NCI-H2227 (cell line): ENCODE measurements around the gene GUCY1A2.

Experiments used
- DNase-seq: peaks from one replicate; lab custom pipeline; 2025; ENCODE audit not compliant: unreplicated experiment; lab: John Stamatoyannopoulos, UW

The GUCY1A2 gene

DNA sequence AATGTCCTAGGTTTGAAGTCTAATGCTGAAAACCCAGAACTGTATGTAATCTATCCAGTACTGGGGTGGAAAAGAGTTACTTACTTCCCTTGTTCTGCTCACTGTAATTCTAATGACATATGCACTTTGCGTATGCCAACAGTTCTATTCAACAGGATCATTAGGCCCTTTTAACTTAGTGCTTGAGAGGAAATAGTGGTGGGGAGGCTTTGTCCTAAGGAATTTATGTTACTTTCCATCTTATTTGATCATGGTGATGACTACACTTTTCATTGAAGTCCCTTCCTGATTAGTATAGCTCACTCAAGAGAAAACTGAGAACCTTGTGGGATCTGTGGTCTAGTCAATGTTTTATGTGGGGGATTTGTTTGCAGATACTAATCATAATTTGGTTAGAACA, 348.2 kb downstream of the GUCY1A2 start:
- DNase-seq = no peak

DNA sequence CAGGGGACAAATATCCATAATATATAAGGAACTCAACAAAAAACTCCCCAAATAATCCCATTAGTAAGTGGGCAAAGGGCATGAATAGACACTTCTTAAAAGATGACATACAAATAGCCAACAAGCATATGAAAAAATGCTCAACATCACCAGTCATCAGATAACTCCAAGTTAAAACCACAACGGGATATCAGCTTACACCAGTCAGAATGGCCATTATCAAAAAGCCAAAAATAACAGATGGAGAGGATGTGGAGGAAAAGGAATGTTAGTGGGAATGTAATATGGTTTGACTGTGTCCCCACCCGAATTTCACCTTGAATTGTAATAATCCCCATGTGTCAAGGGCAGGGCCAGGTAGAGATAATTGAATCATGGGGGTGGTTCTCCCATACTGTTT, 350.1 kb downstream of the GUCY1A2 start:
- DNase-seq = no peak

DNA sequence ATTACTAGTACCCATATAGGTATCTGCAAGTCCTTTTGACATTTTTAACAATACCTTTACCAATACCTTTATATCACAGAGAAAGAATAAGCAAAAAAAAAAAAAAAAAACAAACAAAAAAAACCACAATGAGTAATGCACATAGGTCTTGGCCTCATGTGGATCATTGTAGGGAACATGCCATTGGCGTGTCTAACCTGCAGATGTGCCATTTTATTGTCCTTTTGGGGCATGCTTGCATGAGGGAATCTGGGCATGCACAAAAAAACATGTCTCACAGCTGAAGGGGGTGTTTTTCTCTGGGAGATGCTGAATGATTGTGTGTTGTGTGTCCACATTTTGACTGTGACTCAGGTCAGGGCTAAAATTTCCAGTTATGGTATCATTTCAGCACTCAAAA, 361.6 kb downstream of the GUCY1A2 start:
- no peak for DNase-seq

DNA sequence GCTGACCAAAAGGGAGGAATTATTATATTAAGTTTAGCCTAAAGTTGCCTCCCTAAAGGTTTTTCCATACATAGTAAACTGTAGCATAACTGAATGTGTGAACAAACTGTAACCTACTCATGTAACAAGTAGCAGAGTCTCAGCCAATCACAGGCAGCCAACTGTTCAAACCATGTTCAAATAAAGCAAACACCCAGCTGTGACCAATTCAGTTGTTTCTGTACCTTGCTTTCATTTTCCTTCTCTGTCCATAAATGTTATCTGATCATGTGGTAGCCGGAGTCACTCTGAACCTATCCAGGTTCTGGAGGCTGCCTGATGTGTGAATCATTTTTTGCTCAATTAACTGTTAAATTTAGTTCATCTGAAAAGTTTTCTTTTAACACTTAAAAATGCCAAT, 373.5 kb downstream of the GUCY1A2 start:
- DNase-seq = no peak

DNA sequence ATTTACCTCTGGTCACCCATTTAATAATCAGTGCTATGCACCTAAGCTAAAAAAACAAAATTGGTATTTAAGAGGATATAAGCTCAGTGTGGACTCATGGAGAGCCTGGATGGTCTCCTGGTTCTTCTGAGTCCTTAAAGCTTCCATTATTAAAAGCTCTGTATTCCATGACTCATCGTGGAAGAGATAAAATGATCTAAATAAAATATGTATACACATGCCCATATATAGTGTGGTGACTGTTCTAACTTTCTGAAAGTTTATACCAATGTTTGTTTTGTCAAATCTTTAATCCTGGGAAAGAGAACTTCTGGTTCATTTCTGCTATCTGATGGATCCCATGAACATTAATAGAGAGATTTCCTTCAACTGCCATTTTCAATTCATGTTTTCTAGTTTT, 375.9 kb downstream of the GUCY1A2 start:
- DNase-seq = no peak

DNA sequence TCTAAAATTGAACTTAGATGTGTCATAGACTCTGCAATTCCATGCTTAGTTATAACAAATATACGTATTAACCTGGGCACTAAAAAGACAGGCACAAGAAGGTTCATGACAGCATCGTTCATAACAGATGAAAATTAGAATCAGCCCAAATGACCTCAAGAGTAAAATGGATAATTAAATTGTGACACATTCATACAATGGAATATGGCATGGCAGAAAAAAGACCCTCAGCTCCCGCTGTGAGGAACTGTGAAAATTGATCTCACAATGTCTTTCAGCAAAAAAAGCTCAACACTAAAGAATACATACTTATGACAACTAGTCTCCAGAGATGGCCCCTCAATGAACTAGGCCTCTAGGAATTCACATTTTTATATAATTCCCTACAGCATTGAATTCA, 386.0 kb downstream of the GUCY1A2 start:
- no peak for DNase-seq

DNA sequence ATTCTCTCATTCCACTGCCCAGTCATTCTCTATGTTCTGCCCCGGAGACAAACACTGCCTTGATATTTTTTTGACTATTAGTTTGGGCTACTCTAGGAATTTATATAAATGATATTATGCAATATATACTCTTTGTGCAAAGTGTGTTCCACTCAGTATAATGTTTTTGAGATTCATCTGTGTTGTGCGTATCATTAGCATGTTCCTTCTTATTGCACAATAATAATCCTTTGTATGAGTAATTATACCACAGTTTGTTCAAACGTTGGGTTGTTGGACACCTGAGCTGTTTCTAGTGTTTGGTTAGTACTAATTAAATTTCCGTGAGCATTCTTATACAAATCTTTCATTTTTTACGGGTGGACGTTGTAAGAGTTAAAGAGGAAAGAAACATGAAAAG, 390.6 kb downstream of the GUCY1A2 start:
- DNase-seq = no peak

DNA sequence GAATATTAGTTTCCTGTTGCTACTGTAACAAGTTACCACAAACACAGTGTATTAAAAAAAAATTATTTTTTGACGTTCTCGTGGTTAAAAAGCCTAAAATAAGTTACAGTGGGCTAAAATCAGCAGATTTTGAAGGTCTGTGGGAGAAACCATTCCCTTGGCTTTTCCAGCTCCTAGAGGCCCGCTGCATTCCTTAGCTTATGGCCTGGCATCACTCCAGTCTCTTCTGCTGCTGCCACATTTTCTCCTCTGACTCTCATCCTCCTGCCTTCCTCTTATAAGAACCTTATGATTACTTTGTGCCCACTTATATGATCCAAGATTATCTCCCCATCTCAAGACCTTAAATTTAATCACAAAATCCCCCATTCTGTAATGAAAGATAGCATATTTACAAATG, 392.7 kb downstream of the GUCY1A2 start:
- no peak for DNase-seq

DNA sequence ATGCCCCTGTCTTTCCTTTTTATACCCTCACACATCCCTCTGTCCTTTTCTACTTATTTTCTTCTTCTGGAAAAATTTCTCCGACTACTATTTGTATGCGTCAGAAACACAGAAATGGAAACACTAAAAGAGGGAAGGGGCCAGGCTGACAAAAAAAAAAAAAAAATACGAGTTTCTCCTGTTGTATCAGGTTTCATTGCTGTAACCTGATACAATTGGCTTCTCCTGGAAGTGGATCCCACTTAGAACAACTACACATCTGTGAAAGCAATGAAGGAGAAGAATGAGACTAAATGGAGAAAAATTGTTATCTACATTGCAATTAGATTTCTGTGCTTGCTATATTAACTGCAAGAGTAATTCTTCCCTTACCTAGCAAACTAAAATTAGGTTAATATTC, 393.9 kb downstream of the GUCY1A2 start:
- no peak for DNase-seq
